MM.1S (cell line): ENCODE results near the gene ARID3C.

Experiments
- EZH2 ChIP-seq: fragments of 300-600 bp; sonication (generic); optimal IDR thresholded peaks from 2 replicates; pipeline ENCODE3; 2017; ENCODE audit warnings: low read depth, mild to moderate bottlenecking, antibody characterized with exemption, low read length, mixed read lengths
- EZH2phosphoT487 ChIP-seq: fragments of 300-600 bp; sonication (generic); IDR thresholded peaks from 2 replicates; pipeline ENCODE4 v1.6.1; 2018; ENCODE audit warnings: antibody characterized with exemption, low read length
- TF ChIP-seq, protein P1 (sequence below): fragments of 300-600 bp; sonication (generic); IDR thresholded peaks from 2 replicates; pipeline ENCODE4 v1.5.1; 2016; ENCODE audit warnings: antibody characterized with exemption, low read length, mixed read lengths

DNA sequence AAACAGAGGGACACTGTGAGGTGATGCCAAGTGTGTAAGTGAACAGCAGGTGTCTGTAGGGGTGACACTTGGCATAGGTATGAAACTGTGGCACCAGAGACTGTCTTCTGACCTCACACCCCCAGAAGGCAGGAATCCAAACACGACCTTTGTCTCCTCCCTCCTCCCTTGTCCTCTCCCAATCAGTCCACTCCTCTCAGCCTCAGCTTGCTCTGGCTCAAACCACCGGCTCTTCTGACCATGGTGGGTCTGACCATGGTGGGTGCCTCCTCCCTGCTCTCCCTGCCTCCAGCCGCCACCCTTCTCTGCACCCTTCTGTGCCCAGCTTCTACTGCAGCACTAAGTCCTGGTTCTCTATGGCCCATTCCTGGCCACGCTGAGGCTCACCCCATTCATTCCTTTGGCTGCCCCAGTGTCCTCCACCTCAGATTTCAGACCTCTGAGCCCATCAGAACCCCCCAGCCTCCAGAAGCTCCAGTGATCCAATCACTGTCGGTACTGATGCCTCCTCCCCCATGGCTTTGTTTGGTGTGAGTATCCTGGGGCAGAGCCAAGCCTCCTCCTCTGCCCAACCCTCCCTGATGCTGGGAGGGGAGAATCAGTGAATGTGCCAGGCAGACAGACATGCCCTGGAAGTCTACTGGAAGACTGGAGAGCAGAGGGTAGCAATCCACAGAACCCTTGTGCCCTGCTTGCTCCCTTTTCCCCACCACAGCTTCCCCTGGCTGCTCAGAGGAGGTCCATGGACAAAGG, 1.7 kb upstream of the ARID3C start:
- TF ChIP-seq, protein P1, sequence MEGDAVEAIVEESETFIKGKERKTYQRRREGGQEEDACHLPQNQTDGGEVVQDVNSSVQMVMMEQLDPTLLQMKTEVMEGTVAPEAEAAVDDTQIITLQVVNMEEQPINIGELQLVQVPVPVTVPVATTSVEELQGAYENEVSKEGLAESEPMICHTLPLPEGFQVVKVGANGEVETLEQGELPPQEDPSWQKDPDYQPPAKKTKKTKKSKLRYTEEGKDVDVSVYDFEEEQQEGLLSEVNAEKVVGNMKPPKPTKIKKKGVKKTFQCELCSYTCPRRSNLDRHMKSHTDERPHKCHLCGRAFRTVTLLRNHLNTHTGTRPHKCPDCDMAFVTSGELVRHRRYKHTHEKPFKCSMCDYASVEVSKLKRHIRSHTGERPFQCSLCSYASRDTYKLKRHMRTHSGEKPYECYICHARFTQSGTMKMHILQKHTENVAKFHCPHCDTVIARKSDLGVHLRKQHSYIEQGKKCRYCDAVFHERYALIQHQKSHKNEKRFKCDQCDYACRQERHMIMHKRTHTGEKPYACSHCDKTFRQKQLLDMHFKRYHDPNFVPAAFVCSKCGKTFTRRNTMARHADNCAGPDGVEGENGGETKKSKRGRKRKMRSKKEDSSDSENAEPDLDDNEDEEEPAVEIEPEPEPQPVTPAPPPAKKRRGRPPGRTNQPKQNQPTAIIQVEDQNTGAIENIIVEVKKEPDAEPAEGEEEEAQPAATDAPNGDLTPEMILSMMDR = no peak
- no peak for TF ChIP-seq EZH2
- TF ChIP-seq EZH2phosphoT487 = no peak
